HCT116 (cell line): ENCODE measurements around the gene NME2.

Experiments
- POLR2A ChIP-seq: IDR thresholded peaks from 2 replicates; pipeline ENCODE4 v1.7.0; 2011; ENCODE audit warnings: borderline replicate concordance; ENCODE audit not compliant: insufficient read depth, insufficient read length; ENCODE audit errors: extremely low read depth
- TF ChIP-seq, protein P1 (sequence below), 3 experiments: fragments of 200-600 bp in 1 of 3; sonication (generic) in 1 of 3; IDR thresholded peaks in 2 of 3; conservative IDR thresholded peaks in 1 of 3; 2 replicates each; pipeline ENCODE4 v1.5.1; 2012 to 2017; ENCODE audit warnings: low read depth in 2 of 3, low read length in 2 of 3, antibody characterized with exemption in 1 of 3, borderline replicate concordance in 1 of 3, control low read depth in 1 of 3, mild to moderate bottlenecking in 1 of 3, mixed read lengths in 1 of 3, mixed run types in 1 of 3, moderate library complexity in 1 of 3; ENCODE audit not compliant: insufficient read depth in 1 of 3

DNA sequence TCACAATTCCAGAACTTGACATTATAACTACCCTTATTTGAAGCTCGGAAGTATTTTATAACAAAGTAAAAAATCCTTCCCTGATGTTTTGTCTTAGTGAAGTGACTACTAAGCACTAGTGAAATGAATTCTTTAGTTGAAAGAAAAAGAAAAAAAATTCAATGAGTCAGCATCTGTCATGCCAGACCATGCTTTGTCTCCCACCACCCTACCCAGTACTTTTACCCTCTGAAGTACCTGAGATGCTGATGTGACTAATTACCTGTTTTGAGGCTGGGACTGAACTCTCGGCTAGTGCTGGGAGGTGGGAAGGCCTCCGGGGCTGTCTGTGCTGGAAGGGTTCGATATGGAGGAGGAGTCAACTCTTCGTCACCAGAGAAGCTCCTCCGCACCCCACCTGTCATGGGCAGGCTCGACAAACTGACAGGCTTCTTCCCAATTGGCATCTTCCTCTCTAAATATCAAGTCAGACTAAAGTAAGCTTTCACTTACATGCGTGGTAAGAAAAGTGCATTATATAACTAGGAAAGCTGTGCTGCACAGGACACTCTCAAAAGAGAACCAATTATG is 19.6 kb downstream of the NME2 start:
- TF ChIP-seq, protein P1, sequence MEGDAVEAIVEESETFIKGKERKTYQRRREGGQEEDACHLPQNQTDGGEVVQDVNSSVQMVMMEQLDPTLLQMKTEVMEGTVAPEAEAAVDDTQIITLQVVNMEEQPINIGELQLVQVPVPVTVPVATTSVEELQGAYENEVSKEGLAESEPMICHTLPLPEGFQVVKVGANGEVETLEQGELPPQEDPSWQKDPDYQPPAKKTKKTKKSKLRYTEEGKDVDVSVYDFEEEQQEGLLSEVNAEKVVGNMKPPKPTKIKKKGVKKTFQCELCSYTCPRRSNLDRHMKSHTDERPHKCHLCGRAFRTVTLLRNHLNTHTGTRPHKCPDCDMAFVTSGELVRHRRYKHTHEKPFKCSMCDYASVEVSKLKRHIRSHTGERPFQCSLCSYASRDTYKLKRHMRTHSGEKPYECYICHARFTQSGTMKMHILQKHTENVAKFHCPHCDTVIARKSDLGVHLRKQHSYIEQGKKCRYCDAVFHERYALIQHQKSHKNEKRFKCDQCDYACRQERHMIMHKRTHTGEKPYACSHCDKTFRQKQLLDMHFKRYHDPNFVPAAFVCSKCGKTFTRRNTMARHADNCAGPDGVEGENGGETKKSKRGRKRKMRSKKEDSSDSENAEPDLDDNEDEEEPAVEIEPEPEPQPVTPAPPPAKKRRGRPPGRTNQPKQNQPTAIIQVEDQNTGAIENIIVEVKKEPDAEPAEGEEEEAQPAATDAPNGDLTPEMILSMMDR (IDR thresholded peaks at IDR 0.05 in 2 of 3, conservative IDR thresholded peaks at IDR 0.05 in 1 of 3; ENCODE audit: borderline replicate concordance in 1 of 3, insufficient read depth in 1 of 3, low read depth in 2 of 3, low read length in 2 of 3) = no peak
- no peak for TF ChIP-seq POLR2A
